H9 (cell line): Measurements from ENCODE around the gene CADPS. TPM values are rescaled to one million over a fixed set of nuclear protein-coding genes. Genes with fewer than 3 reads are reported as not detected.

ENCODE experiments used
- DNase-seq: peaks from one replicate; pipeline ENCODE4 v3.0.0-alpha.2; 2017
- H2AFZ ChIP-seq: one replicate; pipeline ENCODE4 v1.6.1; 2013; ENCODE audit warnings: mild to moderate bottlenecking, low read length, control low read depth, moderate library complexity
- H2AK5ac ChIP-seq: 2 replicates; pipeline ENCODE4 v1.6.1; 2013; ENCODE audit warnings: low read length, control low read depth, mixed read lengths; ENCODE audit not compliant: insufficient read length
- H2BK120ac ChIP-seq: one replicate; pipeline ENCODE4 v1.6.1; 2013; ENCODE audit warnings: low read depth, mild to moderate bottlenecking, low read length, control low read depth, inconsistent platforms; ENCODE audit not compliant: poor library complexity, severe bottlenecking
- H2BK12ac ChIP-seq: 2 replicates; pipeline ENCODE4 v1.6.1; 2013; ENCODE audit warnings: low read length, control low read depth, mixed read lengths, low read depth; ENCODE audit not compliant: insufficient read length
- H2BK15ac ChIP-seq: 2 replicates; pipeline ENCODE4 v1.6.1; 2013; ENCODE audit warnings: low read depth, low read length, control low read depth
- H2BK20ac ChIP-seq: one replicate; pipeline ENCODE4 v1.6.1; 2013; ENCODE audit warnings: low read depth, mild to moderate bottlenecking, low read length, control low read depth, inconsistent platforms; ENCODE audit not compliant: poor library complexity, severe bottlenecking
- H2BK5ac ChIP-seq: 2 replicates; pipeline ENCODE4 v1.6.1; 2013; ENCODE audit warnings: low read length, control low read depth, mixed read lengths; ENCODE audit not compliant: insufficient read length
- H3K14ac ChIP-seq: 2 replicates; pipeline ENCODE4 v1.6.1; 2013; ENCODE audit warnings: low read length, control low read depth; ENCODE audit not compliant: insufficient read depth
- H3K18ac ChIP-seq: 2 replicates; pipeline ENCODE4 v1.6.1; 2013; ENCODE audit warnings: low read depth, mild to moderate bottlenecking, mixed read lengths, low read length, control low read depth; ENCODE audit not compliant: insufficient read length
- H3K23ac ChIP-seq: 2 replicates; pipeline ENCODE4 v1.6.1; 2013; ENCODE audit warnings: low read length, control low read depth, mixed read lengths, low read depth; ENCODE audit not compliant: insufficient read length
- H3K23me2 ChIP-seq: 2 replicates; pipeline ENCODE4 v1.6.1; 2013; ENCODE audit warnings: low read depth, mild to moderate bottlenecking, mixed read lengths, low read length, control low read depth; ENCODE audit not compliant: insufficient read length, poor library complexity, severe bottlenecking
- H3K27ac ChIP-seq: 2 replicates; pipeline ENCODE4 v1.5.1; 2013; ENCODE audit warnings: low read length, control low read depth, mixed read lengths, low read depth; ENCODE audit not compliant: insufficient read length
- H3K27me3 ChIP-seq: 2 replicates; pipeline ENCODE4 v1.6.1; 2013; ENCODE audit warnings: low read length, control low read depth, inconsistent platforms; ENCODE audit not compliant: insufficient read depth
- H3K4ac ChIP-seq: 2 replicates; pipeline ENCODE4 v1.6.1; 2013; ENCODE audit warnings: low read depth, mild to moderate bottlenecking, control low read depth, inconsistent platforms, low read length, moderate library complexity
- H3K4me1 ChIP-seq: 2 replicates; pipeline ENCODE4 v1.6.1; 2013; ENCODE audit warnings: low read length, control low read depth, inconsistent platforms; ENCODE audit not compliant: insufficient read depth
- H3K4me2 ChIP-seq: 2 replicates; pipeline ENCODE4 v1.6.1; 2013; ENCODE audit warnings: low read length, control low read depth, mixed read lengths; ENCODE audit not compliant: insufficient read length, insufficient read depth
- H3K56ac ChIP-seq: 2 replicates; pipeline ENCODE4 v1.6.1; 2013; ENCODE audit warnings: low read depth, mild to moderate bottlenecking, mixed read lengths, low read length, control low read depth; ENCODE audit not compliant: insufficient read length
- H3K79me1 ChIP-seq: 2 replicates; pipeline ENCODE4 v1.6.1; 2013; ENCODE audit warnings: low read depth, mild to moderate bottlenecking, moderate library complexity, low read length, control low read depth, inconsistent platforms; ENCODE audit not compliant: insufficient read depth, poor library complexity, severe bottlenecking
- H3K79me2 ChIP-seq: 2 replicates; pipeline ENCODE4 v1.6.1; 2013; ENCODE audit warnings: low read length, control low read depth, inconsistent platforms; ENCODE audit not compliant: insufficient read depth
- H3K9ac ChIP-seq: 2 replicates; pipeline ENCODE4 v1.6.1; 2013; ENCODE audit warnings: low read length, control low read depth, mixed read lengths; ENCODE audit not compliant: insufficient read length; ENCODE audit errors: extremely low read depth
- H3K9me3 ChIP-seq: one replicate; pipeline ENCODE4 v1.6.1; 2013; ENCODE audit warnings: low read depth, low read length, inconsistent platforms; ENCODE audit not compliant: control insufficient read depth
- H3T11ph ChIP-seq: one replicate; pipeline ENCODE4 v1.6.1; 2013; ENCODE audit warnings: mild to moderate bottlenecking, low read length, control low read depth, inconsistent platforms
- H4K20me1 ChIP-seq: one replicate; pipeline ENCODE4 v1.6.1; 2013; ENCODE audit not compliant: control insufficient read depth, insufficient read length, insufficient read depth
- H4K5ac ChIP-seq: 2 replicates; pipeline ENCODE4 v1.6.1; 2013; ENCODE audit warnings: low read depth, mild to moderate bottlenecking, mixed read lengths, low read length, control low read depth; ENCODE audit not compliant: insufficient read length
- H4K8ac ChIP-seq: replicated peaks from 2 replicates; pipeline ENCODE4 v1.6.1; 2013; ENCODE audit warnings: low read length, control low read depth, mixed read lengths, low read depth; ENCODE audit not compliant: insufficient read length
- H4K91ac ChIP-seq: 2 replicates; pipeline ENCODE4 v1.6.1; 2013; ENCODE audit warnings: low read depth, mild to moderate bottlenecking, moderate library complexity, mixed read lengths, low read length, control low read depth; ENCODE audit not compliant: insufficient read length
- H3K27ac Mint-ChIP-seq, 3 experiments: 2 replicates in 2 of 3; 3 replicates in 1 of 3; pipeline ENCODE4 v1.8.0; 2020 to 2021; ENCODE audit warnings: mixed read lengths in 3 of 3, mild to moderate bottlenecking in 1 of 3, moderate library complexity in 1 of 3
- H3K27me3 Mint-ChIP-seq: 2 replicates; pipeline ENCODE4 v1.8.0; 2021; ENCODE audit warnings: low read depth, mild to moderate bottlenecking, moderate library complexity, mixed read lengths
- H3K36me3 Mint-ChIP-seq, 3 experiments: 2 replicates in 2 of 3; 3 replicates in 1 of 3; pipeline ENCODE4 v1.8.0; 2020 to 2021; ENCODE audit warnings: low read depth in 3 of 3, mixed read lengths in 3 of 3; ENCODE audit not compliant: insufficient read depth in 1 of 3
- H3K4me1 Mint-ChIP-seq, 2 experiments: 2 replicates each; pipeline ENCODE4 v1.8.0; 2020; ENCODE audit warnings: mixed read lengths in 2 of 2
- H3K4me3 Mint-ChIP-seq, 2 experiments: 2 replicates in 1 of 2; 3 replicates in 1 of 2; pipeline ENCODE4 v1.8.0; 2020 to 2021; ENCODE audit warnings: mild to moderate bottlenecking in 2 of 2, mixed read lengths in 2 of 2, moderate library complexity in 1 of 2
- H3K9me3 Mint-ChIP-seq, 2 experiments: 2 replicates in 1 of 2; 3 replicates in 1 of 2; pipeline ENCODE4 v1.8.0; 2020; ENCODE audit warnings: mild to moderate bottlenecking in 2 of 2, mixed read lengths in 2 of 2, moderate library complexity in 1 of 2
- CTCF ChIP-seq: fragments of 200-600 bp; sonication (generic); conservative IDR thresholded peaks from 3 replicates; pipeline ENCODE4 v1.8.0; 2021; ENCODE audit warnings: antibody characterized with exemption, mild to moderate bottlenecking
- WGBS: extraction: QIAGEN DNeasy Blood & Tissue Kit; methylation state at CpG from one replicate; pipeline ENCODE4 v1.1.7; 2013; ENCODE audit warnings: missing lambda C conversion rate, low lambda C conversion rate, mixed read lengths; ENCODE audit not compliant: insufficient read length; ENCODE audit errors: extremely low coverage; 5-methylcytosine and 5-hydroxymethylcytosine counted together
- total RNA-seq: library from RNA; stranded (reverse); gene quantifications from 2 replicates; pipeline ENCODE4 v1.2.1, GENCODE V29; 2021

The CADPS gene
- total RNA-seq, 1 experiment from 2014 or later: 6.6 TPM

GRCh38 chr3:62539762-62540161, 335.5 kb downstream of the CADPS start:
- Histone ChIP-seq H3T11ph (no peak overlapping the region), H2BK5ac (no peak overlapping the region), H3K79me2 (no peaks in the 10 kb centered on the region), H3K56ac (no peak overlapping the region), H3K23me2 (no peaks in the 10 kb centered on the region), H3K9me3 (no peaks in the 10 kb centered on the region), H2BK12ac (no peak overlapping the region), H2BK20ac (no peak overlapping the region), H3K4ac (no peak overlapping the region), H4K91ac (no peak overlapping the region), H2AFZ (no peak overlapping the region), H3K23ac (no peak overlapping the region), H4K8ac (no peak overlapping the region), H3K14ac (no peak overlapping the region), H3K4me1 (peaks cover 20% of the 10 kb centered on the region), H3K18ac (no peak overlapping the region), H3K4me2 (no peak overlapping the region), H2BK120ac (no peak overlapping the region), H3K27ac (no peak overlapping the region), H2AK5ac (no peak overlapping the region), H4K20me1 (no peaks in the 10 kb centered on the region), H3K9ac (no peak overlapping the region), H3K79me1 (no peaks in the 10 kb centered on the region), H3K27me3 (no peaks in the 10 kb centered on the region), H2BK15ac (no peak overlapping the region), H4K5ac (no peak overlapping the region)
- H3K36me3 Mint-ChIP-seq: no peaks in the 10 kb centered on the region
- no peaks in the 10 kb centered on the region for H3K9me3 Mint-ChIP-seq
- peak overlapping the region in 1 of 3 experiments; percentile 39; a peak in 1 of 7 replicates for H3K27ac Mint-ChIP-seq
- H3K4me1 Mint-ChIP-seq: peaks cover 51 to 62% of the 10 kb centered on the region in 2 experiments
- TF ChIP-seq CTCF: no peak
- DNase-seq: no peak
- no peaks in the 10 kb centered on the region for H3K27me3 Mint-ChIP-seq
- H3K4me3 Mint-ChIP-seq: no peak overlapping the region
- no CpG with 5 or more reads among the region's 1 CpG for WGBS
